ENCODE results near the gene SEC24D.

- TF ChIP-seq CTCF (conservative IDR thresholded peaks at IDR 0.05; ENCODE audit: low read length) = no peak
- no peak for TF ChIP-seq EZH2phosphoT487 (IDR thresholded peaks at IDR 0.05; ENCODE audit: borderline replicate concordance)
Measured at GRCh38 chr4:118881512-118882146, 45.7 kb upstream of the SEC24D start.
